ENCODE results near the gene CDK19.
A peak's percentile ranks its signal among the peaks of the same experiment; 100 is the strongest.
"Not testable (repeated sequence)": the region's sequence is repeated elsewhere in the genome, so short reads cannot be mapped to it uniquely, and the experiment has no call there.

Gene CDK19

DNA sequence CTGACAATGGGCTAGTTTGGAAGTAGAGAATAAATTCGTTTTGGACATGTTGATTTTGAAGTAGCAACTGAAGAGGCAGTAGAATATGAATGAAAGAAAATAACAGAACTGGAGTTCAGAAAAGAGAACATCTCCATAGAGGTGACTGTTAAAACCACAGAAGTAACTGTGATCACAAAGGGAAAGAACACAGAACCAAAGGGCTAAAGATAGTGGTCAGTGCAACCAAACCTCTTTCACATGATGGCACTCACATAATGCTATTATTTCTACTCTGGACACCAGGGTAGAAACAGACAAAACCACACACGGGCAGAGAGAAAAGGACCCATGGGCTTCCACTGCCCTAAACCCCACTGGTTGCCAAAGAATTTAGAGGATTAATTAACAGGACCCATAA is 58.5 kb downstream of the CDK19 start:
- POLR2A ChIA-PET: no interaction called here
- CTCF ChIA-PET: no interaction called here

DNA sequence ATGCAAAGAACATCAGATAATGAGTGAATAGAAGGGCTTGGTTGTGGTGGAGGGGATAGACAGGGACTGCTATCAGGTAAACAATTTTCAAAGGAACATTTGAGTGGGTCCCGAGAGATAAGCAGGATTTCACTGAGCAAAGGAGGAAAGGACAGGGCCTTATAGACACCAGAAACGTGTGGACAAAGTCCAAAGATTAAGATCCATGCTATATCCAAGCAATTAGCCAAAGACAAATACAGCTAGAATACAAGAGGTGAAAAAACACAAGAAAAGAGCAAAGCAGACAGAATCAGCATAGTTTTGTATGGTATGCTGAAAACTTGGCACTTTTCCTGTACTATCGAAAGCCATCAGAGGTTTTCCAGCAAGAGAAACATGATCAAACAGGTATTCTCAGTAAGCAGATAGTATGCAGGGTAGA is 59.8 kb downstream of the CDK19 start:
- no peak for DNase-seq (ENCODE audit: extremely low spot score)
- TF ChIP-seq, protein P1, sequence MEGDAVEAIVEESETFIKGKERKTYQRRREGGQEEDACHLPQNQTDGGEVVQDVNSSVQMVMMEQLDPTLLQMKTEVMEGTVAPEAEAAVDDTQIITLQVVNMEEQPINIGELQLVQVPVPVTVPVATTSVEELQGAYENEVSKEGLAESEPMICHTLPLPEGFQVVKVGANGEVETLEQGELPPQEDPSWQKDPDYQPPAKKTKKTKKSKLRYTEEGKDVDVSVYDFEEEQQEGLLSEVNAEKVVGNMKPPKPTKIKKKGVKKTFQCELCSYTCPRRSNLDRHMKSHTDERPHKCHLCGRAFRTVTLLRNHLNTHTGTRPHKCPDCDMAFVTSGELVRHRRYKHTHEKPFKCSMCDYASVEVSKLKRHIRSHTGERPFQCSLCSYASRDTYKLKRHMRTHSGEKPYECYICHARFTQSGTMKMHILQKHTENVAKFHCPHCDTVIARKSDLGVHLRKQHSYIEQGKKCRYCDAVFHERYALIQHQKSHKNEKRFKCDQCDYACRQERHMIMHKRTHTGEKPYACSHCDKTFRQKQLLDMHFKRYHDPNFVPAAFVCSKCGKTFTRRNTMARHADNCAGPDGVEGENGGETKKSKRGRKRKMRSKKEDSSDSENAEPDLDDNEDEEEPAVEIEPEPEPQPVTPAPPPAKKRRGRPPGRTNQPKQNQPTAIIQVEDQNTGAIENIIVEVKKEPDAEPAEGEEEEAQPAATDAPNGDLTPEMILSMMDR (IDR thresholded peaks at IDR 0.05; ENCODE audit: control extremely low read depth, extremely low read depth, low read depth, missing control alignments): no peak
- ChIA-PET CTCF (interaction anchor here (1.1 to 1.2 kb wide), 2 partner anchors 9 to 14 kb away, joined by 3 read pairs; no protein-coding TSS in a partner anchor), POLR2A (no interaction called here)

More for the DNA sequence above, 58.5 kb downstream of the CDK19 start:
- peak; percentile 43 for DNase-seq (ENCODE audit: extremely low spot score)
- TF ChIP-seq, protein P1 (IDR thresholded peaks at IDR 0.05; ENCODE audit: control extremely low read depth, extremely low read depth, low read depth, missing control alignments): no peak

- POLR2A ChIA-PET; DNase-seq (ENCODE audit: extremely low spot score): not testable (repeated sequence)
- CTCF ChIA-PET: interaction anchor here (1.0 to 1.8 kb wide), 3 partner anchors 11 to 17 kb away, joined by 3 to 6 read pairs (median 3); no protein-coding TSS in a partner anchor
Measured at GRCh38 chr6:110753936-110754668, 61.2 kb downstream of the CDK19 start.

DNA sequence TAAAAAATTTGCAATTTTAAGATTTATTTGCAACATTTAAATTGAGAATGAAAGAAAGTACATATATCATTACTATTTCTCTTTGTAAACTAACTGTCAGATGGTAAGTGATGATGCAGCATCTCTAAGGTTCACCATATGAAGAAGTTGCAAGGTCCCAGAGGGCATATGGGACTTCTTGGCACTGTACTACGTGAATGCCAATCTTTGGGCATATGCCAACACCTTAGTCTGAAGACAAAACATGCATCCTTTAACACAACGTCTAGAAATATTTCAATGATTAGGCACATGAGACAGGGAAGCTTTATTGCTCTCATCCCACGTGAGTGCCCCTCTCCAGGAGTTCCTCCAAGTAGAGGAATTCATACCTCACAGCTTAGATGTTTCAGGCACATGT is 66.8 kb downstream of the CDK19 start:
- POLR2A ChIA-PET: no interaction called here
- TF ChIP-seq, protein P1 (IDR thresholded peaks at IDR 0.05; ENCODE audit: control extremely low read depth, extremely low read depth, low read depth, missing control alignments): no peak
- CTCF ChIA-PET: interaction anchor here (0.9 to 1.2 kb wide), 3 partner anchors 18 to 25 kb away, joined by 3 read pairs; no protein-coding TSS in a partner anchor
- no peak for DNase-seq (ENCODE audit: extremely low spot score)

GRCh38 chr6:110746680-110747079 is 68.6 kb downstream of the CDK19 start:
- no peak for DNase-seq (ENCODE audit: extremely low spot score)
- TF ChIP-seq, protein P1 (IDR thresholded peaks at IDR 0.05; ENCODE audit: control extremely low read depth, extremely low read depth, low read depth, missing control alignments): no peak
- CTCF ChIA-PET: interaction anchor here (0.8 to 1.0 kb wide), 3 partner anchors 9 to 16 kb away, joined by 3 read pairs; no protein-coding TSS in a partner anchor
- POLR2A ChIA-PET: interaction anchor here (1.0 kb wide), 1 partner anchor 128 kb away, joined by 4 read pairs; the partner anchor contains the start of gene AMD1

- DNase-seq (ENCODE audit: extremely low spot score): no peak
- CTCF ChIA-PET: no interaction called here
- TF ChIP-seq, protein P1 (IDR thresholded peaks at IDR 0.05; ENCODE audit: control extremely low read depth, extremely low read depth, low read depth, missing control alignments): no peak
- POLR2A ChIA-PET: no interaction called here
Measured at GRCh38 chr6:110744991-110745390, 70.3 kb downstream of the CDK19 start.

DNA sequence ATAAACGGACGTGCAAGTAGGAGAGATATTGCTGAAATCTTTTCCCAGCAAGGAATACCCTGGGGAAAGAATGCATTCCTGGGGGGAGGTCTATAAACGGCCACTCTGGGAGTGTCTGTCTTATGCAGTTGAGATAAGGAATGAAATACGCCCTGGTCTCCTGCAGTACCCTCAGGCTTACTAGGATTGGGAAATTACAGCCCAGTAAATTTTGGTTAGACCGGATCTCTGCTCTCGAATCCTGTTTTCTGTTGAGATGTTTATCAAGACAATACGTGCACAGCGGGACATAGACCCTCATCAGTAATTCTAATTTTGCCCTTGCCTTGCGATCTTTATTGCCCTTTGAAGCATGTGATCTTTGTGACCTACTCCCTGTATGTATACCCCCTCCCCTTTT is 72.7 kb downstream of the CDK19 start:
- POLR2A ChIA-PET; CTCF ChIA-PET; DNase-seq (ENCODE audit: extremely low spot score): not testable (repeated sequence)
